Measurements from ENCODE around the gene PTPRD.

Gene PTPRD

GRCh38 chr9:8600914-8601680 is 2011.7 kb downstream of the PTPRD start:
- no peak for DNase-seq

GRCh38 chr9:8599937-8600336 is 2012.9 kb downstream of the PTPRD start:
- DNase-seq = no peak

GRCh38 chr9:8589476-8589875 is 2023.3 kb downstream of the PTPRD start:
- DNase-seq = no peak

GRCh38 chr9:8585036-8585435 is 2027.8 kb downstream of the PTPRD start:
- no peak for DNase-seq

GRCh38 chr9:8579661-8580060 is 2033.1 kb downstream of the PTPRD start:
- DNase-seq = no peak

DNA sequence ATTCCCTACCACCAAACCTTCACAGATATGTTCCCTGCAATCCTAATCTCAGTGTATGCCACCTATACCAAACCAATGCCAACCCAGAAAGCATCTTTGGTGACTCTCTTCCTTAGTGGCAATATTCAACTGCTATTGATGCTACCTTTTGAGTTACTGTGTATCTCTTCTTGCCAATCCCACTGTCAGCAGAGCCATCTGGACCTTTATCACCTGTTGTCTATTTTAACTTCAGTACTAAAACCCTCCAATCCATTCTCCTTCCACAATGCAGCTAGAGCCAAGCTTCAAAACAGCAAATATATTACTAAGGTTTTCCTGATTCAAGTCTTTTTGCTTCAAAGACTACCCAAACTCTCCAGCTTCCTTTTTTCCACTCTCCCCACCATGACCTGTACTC is 2036.1 kb downstream of the PTPRD start:
- DNase-seq = no peak

GRCh38 chr9:8574846-8575245 is 2038.0 kb downstream of the PTPRD start:
- DNase-seq = no peak

GRCh38 chr9:8572209-8572608 is 2040.6 kb downstream of the PTPRD start:
- no peak for DNase-seq

GRCh38 chr9:8571643-8572042 is 2041.2 kb downstream of the PTPRD start:
- DNase-seq = no peak

- DNase-seq = no peak
Measured at GRCh38 chr9:8570776-8571175, 2042.0 kb downstream of the PTPRD start.

DNA sequence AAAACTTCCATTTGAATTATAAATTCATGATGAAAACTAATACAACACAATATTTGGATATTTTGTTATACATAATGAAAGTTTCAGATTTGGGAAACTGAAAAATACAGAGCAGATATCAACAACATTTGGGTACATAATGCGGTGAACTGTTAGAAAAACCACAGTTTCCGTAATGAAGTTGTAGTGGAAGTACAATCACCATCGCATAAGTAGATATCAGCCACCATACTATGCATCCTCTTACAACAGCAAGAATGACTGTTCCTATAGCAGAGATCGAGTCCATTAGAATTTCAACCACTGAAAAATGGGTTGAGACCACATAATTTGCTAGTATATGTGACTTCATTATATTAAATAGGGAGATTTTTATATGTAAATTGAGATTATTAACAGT is 2043.0 kb downstream of the PTPRD start:
- no peak for DNase-seq

DNA sequence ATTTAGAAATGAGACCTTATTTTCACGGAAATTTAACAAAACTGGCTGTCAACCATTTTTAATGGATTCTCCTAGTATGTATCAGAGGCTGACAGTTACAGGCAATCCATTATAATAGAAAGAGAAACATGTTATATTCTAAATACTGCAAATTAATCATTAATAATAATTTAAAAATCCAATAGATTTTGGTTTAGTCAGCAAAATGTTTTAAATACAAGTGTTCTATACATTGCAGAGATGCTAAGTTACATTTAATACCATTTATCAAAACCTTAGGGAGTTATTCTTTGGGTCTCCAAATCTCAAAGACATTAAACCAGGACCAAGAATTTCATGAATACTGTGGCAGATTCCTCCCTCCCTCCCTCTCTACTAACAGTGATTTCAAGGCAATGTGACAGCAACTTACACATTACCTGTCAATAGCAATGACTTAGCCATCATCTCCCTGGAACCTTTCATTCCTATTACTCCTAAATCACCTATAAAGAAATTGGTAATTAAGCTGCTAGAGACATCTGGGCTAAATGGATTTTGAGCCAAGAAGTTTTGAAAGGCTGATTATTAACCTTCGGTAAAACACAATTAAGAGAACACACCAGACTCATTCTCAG is 2044.7 kb downstream of the PTPRD start:
- no peak for DNase-seq

DNA sequence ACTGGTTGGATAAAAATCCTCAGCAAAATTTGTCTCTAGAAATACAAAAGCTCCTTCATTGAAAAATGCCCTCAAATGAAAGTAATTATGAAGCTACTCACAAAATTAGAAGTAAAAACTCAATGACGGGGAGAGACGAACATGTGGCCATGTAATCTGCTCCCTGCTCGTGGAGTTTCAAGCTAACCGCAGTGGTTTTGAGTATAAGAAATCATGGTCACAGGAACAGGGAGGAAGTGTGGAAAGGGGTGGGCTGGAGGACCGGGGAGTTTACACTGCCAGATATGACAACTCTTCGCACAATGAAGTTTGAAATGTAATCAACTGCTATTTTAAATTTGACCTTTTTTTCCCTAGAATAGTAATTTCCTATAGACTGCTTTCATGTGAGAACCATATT is 2047.8 kb downstream of the PTPRD start:
- no peak for DNase-seq

DNA sequence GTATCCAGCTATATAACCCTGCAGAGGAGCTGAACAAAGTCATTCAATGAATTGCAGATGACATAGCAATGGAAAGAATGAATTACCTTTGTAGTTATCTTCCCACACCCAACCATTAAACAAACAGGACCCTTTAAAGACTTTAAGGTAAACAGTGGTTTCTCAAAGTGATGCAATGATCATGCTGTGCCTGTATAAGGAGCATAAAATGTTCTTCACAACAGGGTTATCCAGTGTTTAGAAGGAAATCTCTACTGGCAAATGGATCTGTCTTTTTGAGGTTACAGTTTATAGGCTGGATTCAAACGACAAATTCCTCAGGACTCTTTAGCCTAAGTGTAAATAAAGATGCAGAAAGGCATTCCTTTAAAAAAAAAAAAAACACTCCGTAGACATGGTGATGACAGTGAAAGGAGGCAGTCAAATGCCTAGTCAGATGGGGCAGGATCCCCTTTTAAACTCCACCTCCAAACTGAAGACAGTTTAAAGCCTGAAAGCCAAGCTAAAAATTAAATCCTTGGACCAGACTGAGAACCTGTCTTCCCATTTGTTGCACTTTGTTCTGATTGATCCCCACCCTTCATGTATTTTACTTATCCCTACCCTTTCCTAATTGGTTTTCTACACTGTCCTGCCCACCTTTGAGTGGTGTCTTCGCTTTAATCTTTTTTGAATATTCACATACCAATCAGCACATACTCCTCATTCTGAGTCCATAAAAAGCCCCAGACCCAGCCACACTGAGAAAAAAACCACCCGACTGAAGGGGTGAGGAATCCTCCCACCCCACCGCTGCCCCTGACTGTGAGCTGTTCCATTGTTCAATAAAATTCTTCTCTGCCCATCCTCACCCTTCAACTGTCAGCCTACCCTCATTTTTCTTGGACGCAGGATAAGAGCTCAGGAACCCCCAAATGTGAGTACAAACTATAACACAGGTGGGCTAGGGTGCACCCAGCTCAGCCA is 2052.0 kb downstream of the PTPRD start:
- no peak for DNase-seq

GRCh38 chr9:8558176-8558575 is 2054.6 kb downstream of the PTPRD start:
- no peak for DNase-seq

- no peak for DNase-seq
Measured at GRCh38 chr9:8555762-8556500, 2056.9 kb downstream of the PTPRD start.

DNA sequence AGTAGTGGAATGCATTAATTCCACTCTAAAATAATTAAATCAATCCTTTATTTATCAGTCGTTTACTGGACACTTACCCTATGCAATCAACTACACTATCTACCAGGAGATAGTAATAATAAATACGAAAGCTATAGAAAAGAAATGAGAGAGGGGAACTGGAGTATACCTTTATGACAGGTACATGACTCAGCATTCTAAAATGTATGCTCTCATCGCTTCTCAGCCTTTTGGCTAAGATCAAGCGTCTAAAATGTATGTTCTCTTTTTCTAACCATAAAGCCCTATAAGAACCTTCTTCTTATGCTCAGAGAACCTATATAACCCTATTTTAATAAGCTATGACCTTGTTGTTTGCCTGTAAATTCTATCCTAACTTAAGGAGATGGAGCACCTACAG is 2059.4 kb downstream of the PTPRD start:
- DNase-seq = no peak

- no peak for DNase-seq
Measured at GRCh38 chr9:8552732-8553131, 2060.1 kb downstream of the PTPRD start.

GRCh38 chr9:8549214-8549613 is 2063.6 kb downstream of the PTPRD start:
- no peak for DNase-seq

- no peak for DNase-seq
Measured at GRCh38 chr9:8543219-8543618, 2069.6 kb downstream of the PTPRD start.

- no peak for DNase-seq
Measured at GRCh38 chr9:8542537-8542936, 2070.3 kb downstream of the PTPRD start.

GRCh38 chr9:8539681-8540197 is 2073.1 kb downstream of the PTPRD start:
- no peak for DNase-seq

- DNase-seq = no peak
Measured at GRCh38 chr9:8536845-8537244, 2076.0 kb downstream of the PTPRD start.
